HuH-7.5 (cell line): ENCODE data around the gene ARHGAP18.
A peak's percentile ranks its signal among the peaks of the same experiment; 100 is the strongest.

Source experiments
- DNase-seq: peaks from one replicate; pipeline ENCODE4 v3.0.0; 2011; ENCODE audit warnings: low spot score

The ARHGAP18 gene, protein sequence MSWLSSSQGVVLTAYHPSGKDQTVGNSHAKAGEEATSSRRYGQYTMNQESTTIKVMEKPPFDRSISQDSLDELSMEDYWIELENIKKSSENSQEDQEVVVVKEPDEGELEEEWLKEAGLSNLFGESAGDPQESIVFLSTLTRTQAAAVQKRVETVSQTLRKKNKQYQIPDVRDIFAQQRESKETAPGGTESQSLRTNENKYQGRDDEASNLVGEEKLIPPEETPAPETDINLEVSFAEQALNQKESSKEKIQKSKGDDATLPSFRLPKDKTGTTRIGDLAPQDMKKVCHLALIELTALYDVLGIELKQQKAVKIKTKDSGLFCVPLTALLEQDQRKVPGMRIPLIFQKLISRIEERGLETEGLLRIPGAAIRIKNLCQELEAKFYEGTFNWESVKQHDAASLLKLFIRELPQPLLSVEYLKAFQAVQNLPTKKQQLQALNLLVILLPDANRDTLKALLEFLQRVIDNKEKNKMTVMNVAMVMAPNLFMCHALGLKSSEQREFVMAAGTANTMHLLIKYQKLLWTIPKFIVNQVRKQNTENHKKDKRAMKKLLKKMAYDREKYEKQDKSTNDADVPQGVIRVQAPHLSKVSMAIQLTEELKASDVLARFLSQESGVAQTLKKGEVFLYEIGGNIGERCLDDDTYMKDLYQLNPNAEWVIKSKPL

DNA sequence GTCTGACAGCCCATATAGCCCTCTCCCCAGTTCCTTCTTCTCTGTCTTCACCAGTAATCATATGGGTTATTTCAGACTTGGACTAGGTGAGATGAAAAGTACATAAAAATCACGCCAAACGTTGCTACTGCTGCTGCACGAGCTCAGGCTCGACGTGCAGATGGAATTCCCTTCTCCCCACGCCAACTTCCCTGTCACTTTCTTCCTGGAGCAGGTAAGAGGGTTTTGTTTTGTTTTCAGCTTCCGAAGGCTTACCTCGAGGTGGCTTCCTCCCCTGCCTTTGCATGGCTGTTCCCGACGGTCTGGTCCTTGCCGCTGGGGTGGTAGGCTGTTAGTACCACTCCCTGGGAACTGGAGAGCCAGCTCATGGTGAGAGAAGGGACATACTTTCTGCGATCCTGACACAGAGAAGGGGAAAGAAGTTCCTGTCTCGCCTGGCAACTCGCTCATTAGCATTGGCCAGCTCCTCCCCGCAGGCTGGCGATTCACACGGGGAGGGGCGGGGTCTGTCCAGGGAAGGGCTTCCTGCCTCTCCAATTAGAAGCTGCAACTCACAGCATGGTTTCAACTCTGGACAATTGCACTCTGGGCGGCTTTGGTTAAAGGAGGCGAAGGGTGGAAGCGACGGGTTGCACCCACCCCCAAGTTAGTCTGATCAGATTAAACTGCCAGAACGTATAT, at the start of gene ARHGAP18:
ARHGAP18 (minus strand) TSS at position 409 of the 681 bp plus-strand sequence; CDS start at position 368, 41 bp downstream.
- DNase-seq = peak; percentile 36

DNA sequence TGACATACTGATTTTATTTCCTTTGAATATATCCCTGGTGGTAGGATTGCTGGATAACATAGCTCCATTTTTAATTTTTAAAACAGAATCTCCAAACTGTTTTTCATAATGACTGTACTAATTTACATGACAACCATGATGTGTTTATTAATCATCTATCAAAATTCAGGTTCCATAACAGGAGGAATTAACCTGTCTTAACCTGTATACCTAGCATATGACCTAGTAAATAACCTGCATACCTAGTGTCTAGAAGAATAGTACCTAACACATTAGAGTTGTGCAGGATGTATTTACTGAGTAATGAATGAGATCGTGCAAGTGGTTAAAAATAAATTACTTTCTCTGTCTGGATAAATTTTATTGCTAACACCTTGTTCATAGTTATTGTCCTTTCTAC, 45.8 kb upstream of the ARHGAP18 start:
- DNase-seq = no peak

DNA sequence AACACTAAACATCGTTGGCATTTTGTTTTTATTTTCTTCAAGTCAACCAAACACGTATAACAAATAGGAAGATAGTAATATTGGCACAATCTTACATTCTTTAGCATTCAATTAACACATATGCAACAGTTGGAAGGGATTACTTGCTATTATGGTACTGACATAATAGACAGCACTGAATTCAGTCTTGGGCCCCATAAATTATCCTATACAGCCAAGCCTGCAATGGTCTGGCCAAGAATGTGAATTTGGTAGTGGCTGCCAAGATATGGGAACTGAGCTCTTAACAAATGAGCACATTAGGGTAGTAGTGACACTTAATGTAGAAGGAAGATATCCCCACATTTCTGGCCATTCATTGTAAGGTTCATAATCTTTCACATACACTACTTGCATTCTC, 44.8 kb upstream of the ARHGAP18 start:
- no peak for DNase-seq

- DNase-seq = no peak
Observed at GRCh38 chr6:129753422-129753821, 43.4 kb upstream of the ARHGAP18 start.

- no peak for DNase-seq
Observed at GRCh38 chr6:129751384-129751783, 41.4 kb upstream of the ARHGAP18 start.

GRCh38 chr6:129750360-129750759, 40.4 kb upstream of the ARHGAP18 start:
- no peak for DNase-seq

DNA sequence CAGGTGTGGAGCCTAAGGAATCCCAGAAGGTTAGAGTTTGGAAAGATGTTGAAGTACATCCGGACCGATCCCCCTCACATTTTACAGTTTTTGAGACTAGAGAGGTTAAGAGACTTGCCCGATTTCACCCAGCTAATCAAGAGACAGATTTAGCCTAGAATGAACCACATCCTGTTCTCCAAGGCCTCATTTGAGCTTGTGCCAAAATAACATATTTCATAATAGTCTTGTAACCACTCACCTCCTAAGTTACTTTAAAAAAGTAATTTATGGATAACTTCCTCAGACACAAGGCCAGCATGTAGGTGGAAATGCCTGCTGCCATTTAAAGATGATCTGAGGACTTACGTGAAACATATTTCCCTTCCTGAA, 39.8 kb upstream of the ARHGAP18 start:
- DNase-seq = no peak

DNA sequence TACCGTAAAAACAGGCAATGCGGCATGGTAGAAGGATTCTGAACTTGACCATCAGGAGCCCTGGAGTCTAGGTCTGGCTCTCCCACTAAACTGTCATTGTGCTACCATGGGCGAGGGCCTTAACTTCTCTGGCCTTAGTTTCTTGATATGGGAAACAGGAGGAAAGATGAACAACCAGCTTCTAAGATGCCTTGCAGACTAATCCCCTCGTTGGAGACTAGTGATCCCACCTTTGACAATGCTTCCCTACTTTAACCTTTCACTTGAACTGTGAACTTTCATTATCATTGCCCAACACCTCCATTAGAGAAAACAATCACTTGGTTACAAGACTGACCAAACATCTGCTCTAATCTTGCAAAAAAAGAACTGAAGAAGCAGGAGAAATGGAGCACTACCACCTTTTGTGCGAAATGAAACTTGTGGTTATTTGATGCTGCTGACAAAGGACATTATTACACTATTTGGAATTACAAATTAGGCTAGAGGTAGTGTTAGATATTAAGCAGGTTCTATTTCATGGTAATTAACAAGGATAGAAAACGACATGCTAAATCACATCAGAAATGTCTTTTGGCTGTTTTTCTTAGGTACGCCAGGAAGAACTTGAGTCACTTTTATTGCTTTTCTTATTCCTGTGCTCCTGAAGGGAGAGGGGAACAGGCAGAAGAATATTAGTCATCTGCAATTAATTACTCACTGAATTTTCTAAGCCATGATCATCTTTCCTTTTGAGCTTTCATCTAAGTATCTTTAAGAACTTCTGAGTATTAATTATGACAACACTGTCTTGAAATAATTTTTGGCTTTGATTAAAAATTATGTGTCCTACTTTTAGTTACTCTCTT, 39.1 kb upstream of the ARHGAP18 start:
- no peak for DNase-seq

- DNase-seq = no peak
Observed at GRCh38 chr6:129748212-129748900, 38.4 kb upstream of the ARHGAP18 start.

- DNase-seq = no peak
Observed at GRCh38 chr6:129747588-129748112, 37.7 kb upstream of the ARHGAP18 start.

GRCh38 chr6:129744880-129745237, 34.9 kb upstream of the ARHGAP18 start:
- DNase-seq = no peak

DNA sequence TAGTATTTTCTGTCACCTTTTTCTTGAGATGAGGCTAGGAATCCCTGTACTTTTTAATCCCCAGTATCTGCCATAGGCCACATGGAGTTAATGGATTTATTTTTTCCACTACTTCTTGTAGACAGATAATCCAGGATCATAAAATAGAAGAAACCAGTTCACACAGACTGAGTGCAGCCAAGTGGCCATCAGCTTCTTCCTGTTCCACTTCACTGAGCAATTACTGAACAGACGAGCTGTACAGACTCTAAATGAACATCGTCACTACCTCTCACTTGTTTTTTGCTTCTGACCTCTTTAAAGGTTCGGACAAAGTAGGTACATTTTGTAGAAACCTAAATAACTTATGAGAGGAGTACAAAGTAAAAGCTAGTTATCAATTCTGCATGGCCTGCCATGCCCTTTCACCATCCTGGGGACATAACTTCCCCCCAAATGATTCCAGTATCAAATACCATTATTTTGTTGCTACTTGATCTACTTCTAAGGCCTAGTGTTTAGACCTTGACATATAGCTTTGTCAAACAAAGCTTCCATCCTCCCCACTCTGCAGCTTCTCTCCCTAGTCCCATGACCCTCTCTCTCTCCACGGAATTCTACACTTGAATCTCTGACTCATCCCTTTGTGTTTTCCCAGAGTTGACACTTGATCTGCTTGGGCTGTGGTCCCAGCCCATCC, 34.4 kb upstream of the ARHGAP18 start:
- DNase-seq = no peak

- no peak for DNase-seq
Observed at GRCh38 chr6:129740013-129740412, 30.0 kb upstream of the ARHGAP18 start.

GRCh38 chr6:129736105-129736504, 26.1 kb upstream of the ARHGAP18 start:
- no peak for DNase-seq

- DNase-seq = no peak
Observed at GRCh38 chr6:129733290-129733689, 23.3 kb upstream of the ARHGAP18 start.

GRCh38 chr6:129732542-129732941, 22.6 kb upstream of the ARHGAP18 start:
- DNase-seq = no peak

- no peak for DNase-seq
Observed at GRCh38 chr6:129732034-129732433, 22.1 kb upstream of the ARHGAP18 start.

GRCh38 chr6:129731428-129731827, 21.5 kb upstream of the ARHGAP18 start:
- no peak for DNase-seq

GRCh38 chr6:129730477-129731165, 20.6 kb upstream of the ARHGAP18 start:
- no peak for DNase-seq

DNA sequence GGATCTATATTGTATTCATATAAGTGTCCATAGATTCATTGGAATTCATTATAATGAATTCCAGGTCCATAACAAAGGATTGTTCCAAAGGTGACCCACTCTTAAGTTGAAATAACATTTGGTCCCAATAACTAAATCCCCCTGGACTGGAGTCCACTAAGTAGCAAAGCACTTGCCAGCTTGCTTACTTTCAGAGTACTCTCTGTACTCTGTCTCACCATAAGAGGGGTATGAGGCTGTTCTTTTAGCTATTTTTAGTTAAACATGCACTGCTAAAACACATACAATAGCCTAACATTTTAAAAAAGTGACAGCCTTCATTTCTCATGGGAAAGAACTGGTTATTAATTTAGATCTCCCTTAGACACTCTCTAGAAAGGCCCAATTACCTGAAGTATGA, 16.7 kb upstream of the ARHGAP18 start:
- no peak for DNase-seq
